ENCODE data around the gene CSMD2. TPM values are rescaled to one million over a fixed set of nuclear protein-coding genes. Genes with fewer than 3 reads are reported as not detected.

The CSMD2 gene
- polyA plus RNA-seq, 1 experiment, result 1.8 TPM

- no peak for DNase-seq (ENCODE audit: low read depth)
Measured at GRCh38 chr1:34054920-34055319, 110.1 kb downstream of the CSMD2 start.

GRCh38 chr1:34053660-34054059 is 111.4 kb downstream of the CSMD2 start:
- CTCF ChIA-PET, result no interaction called here

More at GRCh38 chr1:34054920-34055319, 110.1 kb downstream of the CSMD2 start:
- ChIA-PET POLR2A (no interaction called here), CTCF (no interaction called here)
- no peak for TF ChIP-seq CTCF (IDR thresholded peaks at IDR 0.05; ENCODE audit: insufficient read depth, low read depth, low read length)
- no peaks in the 10 kb centered on the region for H3K36me3 ChIP-seq (ENCODE audit: control insufficient read depth, insufficient read depth, low read length)
- no peak overlapping the region for H3K4me3 ChIP-seq (ENCODE audit: low read depth, low read length)
- H3K27me3 ChIP-seq (ENCODE audit: control insufficient read depth, insufficient read depth, low read length), result no peaks in the 10 kb centered on the region

GRCh38 chr1:34052565-34052964 is 112.5 kb downstream of the CSMD2 start:
- Histone ChIP-seq H3K27me3 (ENCODE audit: control insufficient read depth, insufficient read depth, low read length) (no peaks in the 10 kb centered on the region), H3K36me3 (ENCODE audit: control insufficient read depth, insufficient read depth, low read length) (no peaks in the 10 kb centered on the region), H3K4me3 (ENCODE audit: low read depth, low read length) (no peak overlapping the region)
- ChIA-PET CTCF (no interaction called here), POLR2A (no interaction called here)
- no peak for DNase-seq (ENCODE audit: low read depth)
- TF ChIP-seq CTCF (IDR thresholded peaks at IDR 0.05; ENCODE audit: insufficient read depth, low read depth, low read length), result no peak

More at GRCh38 chr1:34053660-34054059, 111.4 kb downstream of the CSMD2 start:
- Histone ChIP-seq H3K4me3 (ENCODE audit: low read depth, low read length) (no peak overlapping the region), H3K36me3 (ENCODE audit: control insufficient read depth, insufficient read depth, low read length) (no peaks in the 10 kb centered on the region), H3K27me3 (ENCODE audit: control insufficient read depth, insufficient read depth, low read length) (no peaks in the 10 kb centered on the region)
- POLR2A ChIA-PET, result no interaction called here
- no peak for TF ChIP-seq CTCF (IDR thresholded peaks at IDR 0.05; ENCODE audit: insufficient read depth, low read depth, low read length)
- DNase-seq (ENCODE audit: low read depth), result no peak

- Histone ChIP-seq H3K27me3 (ENCODE audit: control insufficient read depth, insufficient read depth, low read length) (no peaks in the 10 kb centered on the region), H3K4me3 (ENCODE audit: low read depth, low read length) (no peak overlapping the region), H3K36me3 (ENCODE audit: control insufficient read depth, insufficient read depth, low read length) (no peaks in the 10 kb centered on the region)
- CTCF ChIA-PET, result no interaction called here
- DNase-seq (ENCODE audit: low read depth), result no peak
- TF ChIP-seq CTCF (IDR thresholded peaks at IDR 0.05; ENCODE audit: insufficient read depth, low read depth, low read length), result no peak
- POLR2A ChIA-PET, result no interaction called here
Measured at GRCh38 chr1:34050709-34051485, 114.1 kb downstream of the CSMD2 start.

- Histone ChIP-seq H3K27me3 (ENCODE audit: control insufficient read depth, insufficient read depth, low read length) (no peaks in the 10 kb centered on the region), H3K4me3 (ENCODE audit: low read depth, low read length) (no peak overlapping the region), H3K36me3 (ENCODE audit: control insufficient read depth, insufficient read depth, low read length) (no peaks in the 10 kb centered on the region)
- CTCF ChIA-PET, result no interaction called here
- no peak for DNase-seq (ENCODE audit: low read depth)
- TF ChIP-seq CTCF (IDR thresholded peaks at IDR 0.05; ENCODE audit: insufficient read depth, low read depth, low read length), result no peak
- POLR2A ChIA-PET, result no interaction called here
Measured at GRCh38 chr1:34049994-34050393, 115.0 kb downstream of the CSMD2 start.

Data from BJ (cell line).